Neural cell (in vitro differentiated cells): ENCODE data around the gene HECW1. TPM values are rescaled to one million over a fixed set of nuclear protein-coding genes. Genes with fewer than 3 reads are reported as not detected.

ENCODE experiments used
- H2AFZ ChIP-seq: fragments of 200-600, 300-800 bp; sonication (generic), shearing (Covaris generic); 2 replicates; pipeline ENCODE4 v1.6.0; 2014; ENCODE audit warnings: low read depth, mild to moderate bottlenecking, antibody characterized with exemption, low read length, moderate library complexity
- H3F3A ChIP-seq: fragments of 200-600 bp; shearing (Covaris generic); 2 replicates; pipeline ENCODE4 v1.6.1; 2016; ENCODE audit warnings: mild to moderate bottlenecking, moderate library complexity, mixed read lengths, antibody characterized with exemption, low read length; ENCODE audit not compliant: insufficient read depth, poor library complexity, severe bottlenecking
- H3K27ac ChIP-seq: fragments of 200-600, 300-800 bp; sonication (generic), shearing (Covaris generic); 2 replicates; pipeline ENCODE4 v1.5.1; 2014; ENCODE audit warnings: mild to moderate bottlenecking, low read length, moderate library complexity
- H3K27me3 ChIP-seq: fragments of 300-800, 200-600 bp; sonication (generic), shearing (Covaris generic); 2 replicates; pipeline ENCODE4 v1.6.0; 2014; ENCODE audit warnings: mild to moderate bottlenecking, low read depth, low read length, moderate library complexity; ENCODE audit not compliant: insufficient read depth
- H3K36me3 ChIP-seq: fragments of 300-800, 200-600 bp; sonication (generic), shearing (Covaris generic); 2 replicates; pipeline ENCODE4 v1.5.1; 2014; ENCODE audit warnings: mild to moderate bottlenecking, antibody characterized with exemption, low read length, moderate library complexity; ENCODE audit not compliant: insufficient read depth
- H3K4me2 ChIP-seq: fragments of 300-800, 200-600 bp; sonication (generic), shearing (Covaris generic); 2 replicates; pipeline ENCODE4 v1.6.0; 2014; ENCODE audit warnings: mild to moderate bottlenecking, low read length
- H3K4me3 ChIP-seq: fragments of 300-800, 200-600 bp; sonication (generic), shearing (Covaris generic); 2 replicates; pipeline ENCODE4 v1.5.1; 2014; ENCODE audit warnings: mild to moderate bottlenecking, low read length, moderate library complexity
- H3K79me2 ChIP-seq: fragments of 200-600 bp; shearing (Covaris generic); replicated peaks from 2 replicates; pipeline ENCODE4 v1.6.0; 2014; ENCODE audit warnings: mild to moderate bottlenecking, low read length, moderate library complexity; ENCODE audit not compliant: insufficient read depth
- H3K9ac ChIP-seq: fragments of 300-800, 200-600 bp; sonication (generic), shearing (Covaris generic); 2 replicates; pipeline ENCODE4 v1.6.1; 2016; ENCODE audit warnings: mild to moderate bottlenecking, low read length, mixed read lengths
- H3K9me2 ChIP-seq: fragments of 200-600 bp; shearing (Covaris generic); 2 replicates; pipeline ENCODE4 v1.6.1; 2016; ENCODE audit warnings: mild to moderate bottlenecking, low read length, mixed read lengths; ENCODE audit not compliant: insufficient read depth
- H3K9me3 ChIP-seq: fragments of 200-600, 300-800 bp; sonication (generic), shearing (Covaris generic); 2 replicates; pipeline ENCODE4 v1.6.1; 2016; ENCODE audit warnings: mild to moderate bottlenecking, mixed run types, low read length, moderate library complexity, mixed read lengths
- H4K20me1 ChIP-seq: fragments of 200-600 bp; shearing (Covaris generic); 2 replicates; pipeline ENCODE4 v1.6.1; 2016; ENCODE audit warnings: mild to moderate bottlenecking, mixed run types; ENCODE audit not compliant: insufficient read depth
- EP300 ChIP-seq: fragments of 450-650 bp; conservative IDR thresholded peaks from 2 replicates; pipeline ENCODE4 v1.6.1; 2014; ENCODE audit warnings: antibody characterized with exemption, mild to moderate bottlenecking, moderate library complexity; ENCODE audit not compliant: poor library complexity, severe bottlenecking
- EZH2 ChIP-seq: fragments of 200-600, 300-800 bp; shearing (Covaris generic), sonication (generic); IDR thresholded peaks from 2 replicates; pipeline ENCODE4 v1.6.1; 2014; ENCODE audit warnings: antibody characterized with exemption, low read length, borderline replicate concordance, mild to moderate bottlenecking; ENCODE audit not compliant: insufficient read depth, poor library complexity, severe bottlenecking
- MXI1 ChIP-seq: fragments of 450-650 bp; conservative IDR thresholded peaks from 2 replicates; pipeline ENCODE4 v1.6.1; 2014; ENCODE audit warnings: antibody characterized with exemption, mild to moderate bottlenecking; ENCODE audit not compliant: poor library complexity, severe bottlenecking
- POLR2AphosphoS5 ChIP-seq: IDR thresholded peaks from 2 replicates; pipeline ENCODE4 v1.6.1; 2012
- RAD21 ChIP-seq: fragments of 450-650 bp; conservative IDR thresholded peaks from 2 replicates; pipeline ENCODE4 v1.6.1; 2014; ENCODE audit warnings: antibody characterized with exemption, mild to moderate bottlenecking, moderate library complexity
- REST ChIP-seq: IDR thresholded peaks from 2 replicates; pipeline ENCODE4 v1.6.1; 2012; ENCODE audit warnings: borderline replicate concordance
- SMC3 ChIP-seq: fragments of 450-650 bp; conservative IDR thresholded peaks from 2 replicates; pipeline ENCODE4 v1.6.1; 2014; ENCODE audit warnings: antibody characterized with exemption, mild to moderate bottlenecking, moderate library complexity; ENCODE audit not compliant: poor library complexity
- TAF1 ChIP-seq: IDR thresholded peaks from 2 replicates; pipeline ENCODE4 v1.6.1; 2012; ENCODE audit warnings: low read depth
- polyA plus RNA-seq: library from polyadenylated mRNA; depleted of rRNA; stranded (reverse); fragments of >200 nt; gene quantifications from 2 replicates; pipeline ENCODE4 v1.2.3, GENCODE V29; 2014
- TF ChIP-seq, protein P1 (sequence below): fragments of 450-650 bp; IDR thresholded peaks from 2 replicates; pipeline ENCODE4 v1.5.1; 2014; ENCODE audit warnings: antibody characterized with exemption, mild to moderate bottlenecking, moderate library complexity; ENCODE audit not compliant: poor library complexity, severe bottlenecking

Gene HECW1
- polyA plus RNA-seq, 1 donor from 2014 or later = 13.8 TPM

DNA sequence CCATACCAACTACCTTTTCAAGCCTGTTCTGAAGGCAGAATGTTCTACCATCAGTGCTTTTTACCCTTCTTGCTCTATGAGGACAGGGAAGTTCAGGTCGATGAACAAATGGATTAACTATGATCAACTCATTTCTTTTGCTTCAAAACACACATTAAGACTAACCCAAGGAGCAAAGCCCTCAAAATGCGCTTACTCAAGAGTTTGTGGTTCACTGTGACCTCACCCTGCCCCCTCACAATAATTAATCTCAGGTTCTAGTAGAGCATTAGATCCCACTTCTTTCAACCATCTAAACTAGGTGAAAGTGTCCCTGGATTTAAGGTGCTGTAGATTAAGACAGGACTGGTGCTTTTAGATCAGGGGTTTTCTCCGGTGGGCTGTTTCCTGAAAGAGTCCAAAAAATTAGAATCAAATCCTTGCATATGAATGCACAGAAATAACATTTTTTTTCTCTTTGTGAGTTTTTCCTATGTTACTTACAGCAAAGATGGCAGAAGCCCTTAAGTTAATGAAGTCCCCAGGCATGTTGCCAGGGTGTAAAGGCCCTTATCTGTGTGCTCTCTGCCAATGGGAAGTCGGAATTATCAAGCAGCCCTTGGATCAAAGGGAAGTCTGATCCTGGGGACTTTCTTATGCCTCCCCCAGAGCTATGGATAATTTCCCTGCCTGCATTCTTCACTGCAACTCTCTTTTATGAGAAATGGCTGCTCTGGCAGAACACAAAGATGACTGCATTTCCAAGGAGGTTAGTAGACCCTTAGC lies 264.9 kb downstream of the HECW1 start:
- no peaks in the 10 kb centered on the region for H4K20me1 ChIP-seq
- TF ChIP-seq SMC3 (no peak), REST (no peak), EZH2 (no peak), MXI1 (no peak), TAF1 (no peak), POLR2AphosphoS5 (no peak)
- TF ChIP-seq, protein P1, sequence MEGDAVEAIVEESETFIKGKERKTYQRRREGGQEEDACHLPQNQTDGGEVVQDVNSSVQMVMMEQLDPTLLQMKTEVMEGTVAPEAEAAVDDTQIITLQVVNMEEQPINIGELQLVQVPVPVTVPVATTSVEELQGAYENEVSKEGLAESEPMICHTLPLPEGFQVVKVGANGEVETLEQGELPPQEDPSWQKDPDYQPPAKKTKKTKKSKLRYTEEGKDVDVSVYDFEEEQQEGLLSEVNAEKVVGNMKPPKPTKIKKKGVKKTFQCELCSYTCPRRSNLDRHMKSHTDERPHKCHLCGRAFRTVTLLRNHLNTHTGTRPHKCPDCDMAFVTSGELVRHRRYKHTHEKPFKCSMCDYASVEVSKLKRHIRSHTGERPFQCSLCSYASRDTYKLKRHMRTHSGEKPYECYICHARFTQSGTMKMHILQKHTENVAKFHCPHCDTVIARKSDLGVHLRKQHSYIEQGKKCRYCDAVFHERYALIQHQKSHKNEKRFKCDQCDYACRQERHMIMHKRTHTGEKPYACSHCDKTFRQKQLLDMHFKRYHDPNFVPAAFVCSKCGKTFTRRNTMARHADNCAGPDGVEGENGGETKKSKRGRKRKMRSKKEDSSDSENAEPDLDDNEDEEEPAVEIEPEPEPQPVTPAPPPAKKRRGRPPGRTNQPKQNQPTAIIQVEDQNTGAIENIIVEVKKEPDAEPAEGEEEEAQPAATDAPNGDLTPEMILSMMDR = no peak
- no peak overlapping the region for H3K4me2 ChIP-seq
- H3K79me2 ChIP-seq = no peaks in the 10 kb centered on the region
- no peak overlapping the region for H3K4me3 ChIP-seq
- H3K9me3 ChIP-seq = no peaks in the 10 kb centered on the region
- H3K27me3 ChIP-seq = no peaks in the 10 kb centered on the region
- H3K36me3 ChIP-seq = no peaks in the 10 kb centered on the region
- no peaks in the 10 kb centered on the region for H3K9me2 ChIP-seq
- H2AFZ ChIP-seq = no peak overlapping the region
- no peaks in the 10 kb centered on the region for H3F3A ChIP-seq
- H3K9ac ChIP-seq = no peak overlapping the region
- H3K27ac ChIP-seq = no peak overlapping the region

DNA sequence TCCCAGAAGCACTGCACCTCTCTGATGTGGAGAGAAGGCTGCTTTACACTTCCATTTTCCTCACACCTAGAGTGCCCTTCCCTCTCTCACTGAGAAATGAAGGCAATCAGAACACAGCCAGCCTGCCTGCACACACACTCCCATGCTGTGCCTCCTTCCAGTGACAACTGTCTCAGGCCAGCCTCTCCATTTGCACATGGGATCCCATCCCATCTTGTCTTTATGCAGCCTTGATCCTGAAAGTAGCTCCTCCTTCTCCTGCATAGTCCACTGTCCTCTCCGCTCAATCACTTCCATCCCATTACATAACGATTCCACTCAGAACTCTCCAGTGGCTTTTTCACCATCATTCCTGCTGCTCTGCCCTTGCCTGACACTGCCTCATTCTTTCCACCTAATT lies 266.8 kb downstream of the HECW1 start:
- no peaks in the 10 kb centered on the region for H3F3A ChIP-seq
- no peak overlapping the region for H3K9ac ChIP-seq
- TF ChIP-seq REST = no peak
- no peak for TF ChIP-seq TAF1
- TF ChIP-seq, protein P1 = no peak
- TF ChIP-seq MXI1 = no peak
- no peak for TF ChIP-seq POLR2AphosphoS5
- TF ChIP-seq EP300 = no peak
- TF ChIP-seq EZH2 = no peak
- TF ChIP-seq SMC3 = no peak
- no peak for TF ChIP-seq RAD21
- H3K4me2 ChIP-seq = no peak overlapping the region
- H3K27ac ChIP-seq = no peak overlapping the region
- H3K9me3 ChIP-seq = no peaks in the 10 kb centered on the region
- no peaks in the 10 kb centered on the region for H3K79me2 ChIP-seq
- no peaks in the 10 kb centered on the region for H3K36me3 ChIP-seq
- no peak overlapping the region for H2AFZ ChIP-seq
- H4K20me1 ChIP-seq = no peaks in the 10 kb centered on the region
- no peaks in the 10 kb centered on the region for H3K9me2 ChIP-seq
- H3K27me3 ChIP-seq = no peaks in the 10 kb centered on the region
- no peak overlapping the region for H3K4me3 ChIP-seq
